Stimulated activated CD4-positive, alpha-beta T cell treated with anti-CD3 and anti-CD28 coated beads, Interleukin-2, amount 100 ng/mL, for 48 hours (primary cell): ENCODE data around the gene TMA7B.
"Not testable (repeated sequence)": the region's sequence is repeated elsewhere in the genome, so short reads cannot be mapped to it uniquely, and the experiment has no call there.

Experiments used
- DNase-seq, 2 donors: peaks; one replicate each; pipeline ENCODE4 v3.0.0-alpha.2; 2020

The TMA7B gene

DNA sequence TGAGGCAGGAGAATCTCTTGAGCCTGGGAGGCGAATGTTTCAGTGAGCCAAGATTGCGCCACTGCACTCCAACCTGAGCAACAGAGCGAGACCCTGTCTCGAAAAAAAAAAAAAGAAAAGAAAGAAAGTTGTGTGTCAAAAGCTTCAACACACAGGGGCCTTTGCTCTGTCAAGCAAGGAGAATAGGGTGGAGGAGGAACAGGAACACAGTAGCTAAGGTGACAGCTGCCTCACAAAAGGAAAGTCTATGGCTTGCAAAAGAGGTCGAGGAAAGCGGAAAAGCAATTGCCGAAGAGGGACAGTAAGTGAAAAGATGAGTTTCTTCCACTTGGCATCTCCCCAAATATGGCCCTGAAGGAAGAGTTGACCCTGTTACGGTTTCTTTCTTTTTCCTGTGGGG is 26.5 kb upstream of the TMA7B start:
- DNase-seq, result no peak

DNA sequence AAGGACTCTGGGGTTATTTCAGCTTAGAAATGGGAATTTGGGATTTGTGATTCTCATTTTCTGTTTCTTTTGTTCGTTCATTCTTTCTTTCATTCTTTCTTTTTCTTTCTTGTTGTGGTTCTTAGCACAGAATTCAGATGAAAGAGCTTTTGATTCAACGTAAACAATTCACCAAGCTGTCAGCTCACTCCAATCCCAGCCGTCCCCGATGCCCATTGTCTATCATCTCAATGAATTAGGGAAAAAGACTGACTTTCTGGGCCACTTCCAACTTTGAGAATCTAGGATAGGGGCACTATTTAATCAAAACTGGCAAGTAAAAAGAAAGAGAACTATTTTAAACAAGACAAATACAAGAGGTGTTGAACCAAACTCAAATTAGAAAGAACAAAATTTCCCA is 25.1 kb upstream of the TMA7B start:
- no peak for DNase-seq

DNA sequence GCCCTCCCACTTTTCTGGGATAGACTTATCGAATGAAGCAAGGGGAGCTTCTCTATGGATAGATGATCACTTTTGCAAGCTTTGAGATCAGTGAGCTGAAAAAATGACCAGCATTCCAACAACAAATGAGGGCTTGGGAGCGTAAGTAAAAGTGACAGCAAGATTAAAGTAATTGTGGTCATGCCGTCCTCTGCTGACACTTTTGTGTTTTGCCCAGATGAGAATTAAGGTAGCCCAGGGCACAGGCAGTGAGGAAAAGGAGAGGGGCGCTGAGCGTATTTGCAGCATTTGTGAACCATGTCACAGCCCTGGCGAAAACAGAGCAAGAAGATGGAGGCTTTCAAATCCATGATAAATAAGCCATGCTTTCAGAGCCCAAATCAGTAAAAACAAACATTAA is 24.6 kb upstream of the TMA7B start:
- no peak for DNase-seq

DNA sequence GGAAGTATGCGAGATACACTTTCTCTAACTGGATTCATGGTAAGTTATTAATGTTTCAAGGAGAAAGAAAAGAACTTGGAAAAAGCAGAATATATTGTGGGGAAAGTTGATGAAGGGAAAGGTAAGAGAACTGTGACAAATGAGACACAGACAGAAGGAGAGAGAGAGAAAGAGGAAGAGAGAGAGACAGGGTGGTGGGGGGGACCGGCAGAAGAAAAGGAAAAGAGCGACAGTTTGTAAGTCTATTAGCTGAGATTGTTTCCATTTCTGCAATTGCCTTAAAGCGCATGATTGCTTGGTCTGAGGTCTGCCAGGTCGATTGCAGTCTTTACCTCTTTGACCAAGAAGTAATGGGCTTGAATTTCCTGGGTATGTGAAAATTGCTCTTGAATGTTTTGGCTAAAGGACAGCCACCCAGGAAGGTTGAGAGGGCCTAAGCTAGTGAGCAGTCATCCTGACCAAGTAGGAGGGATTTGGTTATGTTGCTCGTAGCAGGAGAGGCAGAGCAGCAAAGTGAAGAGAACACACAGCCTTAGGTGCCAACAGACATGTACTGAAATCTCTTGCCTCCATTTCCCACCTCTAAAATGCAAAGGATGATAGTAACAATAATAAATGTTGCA is 23.6 kb upstream of the TMA7B start:
- no peak for DNase-seq

DNA sequence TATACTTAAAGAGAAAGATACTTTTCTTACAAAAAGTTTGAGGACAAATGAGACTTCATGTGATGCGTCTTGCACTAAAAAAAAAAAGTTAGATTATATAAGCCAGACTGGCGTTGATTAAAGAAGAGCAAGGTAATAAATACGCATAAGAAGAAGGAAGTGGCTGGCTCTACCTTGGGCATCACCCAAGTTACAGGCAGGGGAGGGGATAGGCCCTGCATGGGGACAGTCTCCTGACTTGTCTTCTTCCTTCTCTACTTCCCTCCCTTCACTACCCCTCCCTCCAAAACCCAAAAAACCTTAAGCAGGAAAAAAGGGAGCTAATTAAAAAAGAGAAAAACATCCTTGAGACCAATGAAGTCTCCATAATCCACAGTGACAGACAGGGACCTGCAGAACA is 22.3 kb upstream of the TMA7B start:
- DNase-seq, result no peak

DNA sequence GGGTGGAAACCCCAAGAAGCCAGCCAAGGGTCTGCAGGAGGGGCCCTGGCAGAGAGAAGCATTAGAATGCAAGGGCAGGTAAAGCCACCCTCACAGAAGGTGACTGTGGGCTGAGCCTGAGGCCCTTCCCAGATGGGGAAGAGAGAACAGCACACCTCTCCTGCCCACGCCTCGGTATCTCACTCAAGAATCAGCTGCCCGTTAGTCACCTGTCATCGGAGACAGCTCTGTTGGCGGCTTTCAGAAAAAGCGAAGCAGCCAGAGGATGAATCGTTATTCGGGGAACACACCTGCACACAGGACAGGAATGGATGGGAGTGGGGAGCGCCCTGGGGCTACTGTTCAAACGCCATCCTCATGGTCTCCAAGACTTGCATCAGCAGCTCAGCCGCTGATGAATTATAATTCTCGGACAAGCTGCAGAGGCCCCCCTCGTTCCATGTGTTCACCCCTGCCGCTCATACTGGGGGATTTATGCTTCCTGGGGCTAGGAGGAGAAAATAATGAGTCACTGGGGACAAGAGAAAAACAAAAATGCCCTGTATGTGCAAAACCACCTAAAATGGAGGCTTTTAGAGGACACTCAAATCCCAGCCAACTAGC is 21.6 kb upstream of the TMA7B start:
- no peak for DNase-seq

DNA sequence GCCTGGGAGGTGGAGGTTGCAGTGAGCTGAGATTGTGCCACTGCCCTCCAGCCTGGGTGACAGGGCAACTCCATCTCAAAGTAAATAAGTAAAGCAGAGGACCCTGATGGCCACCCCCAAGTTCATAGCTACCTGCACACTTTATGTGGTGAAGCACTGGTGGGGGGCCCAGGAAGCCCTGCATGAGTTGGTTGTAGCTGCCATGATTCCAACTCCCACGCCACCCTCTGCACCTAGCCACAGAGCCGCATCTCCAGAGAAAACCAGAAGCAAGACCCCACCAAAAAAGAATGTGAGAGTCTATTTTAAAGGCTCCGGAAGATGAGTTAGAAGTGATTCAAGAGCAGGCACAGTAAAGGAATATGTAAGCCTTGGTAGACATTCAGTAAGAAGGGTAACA is 20.4 kb upstream of the TMA7B start:
- no peak for DNase-seq

DNA sequence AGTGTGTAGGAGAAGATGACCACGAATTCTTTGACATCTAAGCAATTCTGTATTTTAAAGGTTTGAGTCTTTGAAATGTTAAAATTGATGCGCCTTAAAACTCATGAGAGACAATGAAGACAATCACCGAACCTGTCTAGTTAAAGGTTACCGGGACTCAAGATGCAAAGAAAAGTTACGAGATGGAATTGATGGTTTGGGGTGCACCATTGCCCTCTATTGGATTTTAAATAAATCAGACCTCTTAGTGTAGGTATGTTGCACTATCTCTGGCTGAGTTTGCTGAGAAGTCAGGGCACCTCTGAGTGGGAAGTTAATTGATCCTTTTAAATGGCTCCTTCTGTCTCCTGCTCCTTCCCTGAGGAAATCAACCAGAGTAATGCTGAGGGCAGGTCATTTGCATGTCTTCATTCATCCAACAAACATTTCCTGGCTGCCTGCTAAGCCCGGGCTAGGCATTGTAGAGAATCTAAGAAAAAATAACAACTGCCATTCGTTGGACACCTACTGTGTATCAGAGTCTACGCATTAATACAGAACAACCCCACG is 19.4 kb upstream of the TMA7B start:
- DNase-seq, result no peak

DNA sequence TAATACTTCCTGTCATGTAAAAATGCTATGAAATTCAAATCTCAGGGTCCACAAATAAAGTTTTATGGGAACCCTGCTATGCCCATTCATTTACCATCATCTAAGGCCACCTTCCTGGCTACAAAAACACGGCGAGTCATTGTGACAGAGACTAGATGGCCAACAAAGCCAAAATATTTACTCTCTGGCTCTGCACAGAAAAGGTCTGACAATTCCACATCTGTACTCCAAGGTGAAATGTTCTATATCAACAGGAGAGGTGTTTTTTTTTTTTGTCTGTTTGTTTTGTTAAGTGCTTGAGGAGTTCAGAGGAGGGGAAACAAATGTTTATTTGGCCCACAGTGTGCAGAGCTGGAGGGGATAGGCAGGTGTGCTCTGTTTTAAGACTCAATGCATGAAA is 18.6 kb upstream of the TMA7B start:
- no peak for DNase-seq

DNA sequence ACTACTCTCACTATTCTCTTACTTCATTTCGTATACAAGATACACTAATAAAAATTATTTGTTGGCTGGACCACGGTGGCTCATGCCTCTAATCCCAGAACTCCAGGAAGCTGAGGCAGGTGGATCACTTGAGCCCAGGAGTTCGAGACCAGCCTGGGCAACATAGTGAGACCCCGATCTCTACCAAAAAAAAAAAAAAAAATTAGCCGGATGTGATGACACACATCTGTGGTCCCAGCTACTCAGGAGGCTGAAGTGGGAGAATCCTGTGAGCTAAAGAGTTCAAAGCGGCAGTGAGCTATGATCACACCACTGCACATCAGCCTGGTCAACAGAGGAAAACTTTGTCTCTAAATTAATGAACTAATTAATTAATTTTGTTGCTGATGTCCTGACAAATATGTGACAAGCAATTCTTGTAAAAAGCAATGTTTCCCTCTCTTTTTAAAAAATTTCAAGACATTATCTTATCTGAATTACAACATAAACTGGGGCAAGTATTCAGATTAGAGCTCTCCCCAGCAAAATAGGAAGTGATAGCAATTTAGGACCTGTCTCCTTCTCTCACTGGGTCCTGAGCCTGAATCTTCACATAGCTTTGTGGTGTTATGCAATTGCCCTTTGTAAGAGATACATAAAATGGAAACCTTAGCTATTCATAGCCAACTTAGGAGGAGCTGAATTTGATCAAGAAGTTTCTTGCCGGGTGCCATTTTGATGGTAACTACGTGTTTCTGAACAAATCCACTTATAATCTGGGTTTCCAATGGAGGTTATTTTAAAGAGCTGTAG is 17.6 kb upstream of the TMA7B start:
- DNase-seq, result no peak

DNA sequence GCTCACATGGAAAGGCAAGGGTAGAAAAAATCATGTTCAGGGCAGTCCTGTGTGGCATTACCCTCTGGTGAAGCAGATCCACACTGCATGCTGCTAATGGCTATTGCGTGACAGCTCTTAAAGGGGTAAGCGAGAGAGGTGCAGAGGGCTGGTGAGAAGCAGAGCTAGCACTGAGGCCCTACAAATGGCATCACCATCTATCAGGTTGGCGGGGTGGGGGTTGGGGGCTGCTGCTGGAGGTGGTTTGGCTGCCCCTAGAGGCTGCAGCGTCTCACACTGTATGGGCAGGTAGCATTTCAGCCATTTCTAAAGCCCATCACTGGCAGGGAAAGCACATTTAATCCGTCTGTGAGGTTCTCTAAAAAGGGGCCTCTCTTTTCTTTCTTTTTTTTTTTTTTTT is 16.9 kb upstream of the TMA7B start:
- no peak for DNase-seq

DNA sequence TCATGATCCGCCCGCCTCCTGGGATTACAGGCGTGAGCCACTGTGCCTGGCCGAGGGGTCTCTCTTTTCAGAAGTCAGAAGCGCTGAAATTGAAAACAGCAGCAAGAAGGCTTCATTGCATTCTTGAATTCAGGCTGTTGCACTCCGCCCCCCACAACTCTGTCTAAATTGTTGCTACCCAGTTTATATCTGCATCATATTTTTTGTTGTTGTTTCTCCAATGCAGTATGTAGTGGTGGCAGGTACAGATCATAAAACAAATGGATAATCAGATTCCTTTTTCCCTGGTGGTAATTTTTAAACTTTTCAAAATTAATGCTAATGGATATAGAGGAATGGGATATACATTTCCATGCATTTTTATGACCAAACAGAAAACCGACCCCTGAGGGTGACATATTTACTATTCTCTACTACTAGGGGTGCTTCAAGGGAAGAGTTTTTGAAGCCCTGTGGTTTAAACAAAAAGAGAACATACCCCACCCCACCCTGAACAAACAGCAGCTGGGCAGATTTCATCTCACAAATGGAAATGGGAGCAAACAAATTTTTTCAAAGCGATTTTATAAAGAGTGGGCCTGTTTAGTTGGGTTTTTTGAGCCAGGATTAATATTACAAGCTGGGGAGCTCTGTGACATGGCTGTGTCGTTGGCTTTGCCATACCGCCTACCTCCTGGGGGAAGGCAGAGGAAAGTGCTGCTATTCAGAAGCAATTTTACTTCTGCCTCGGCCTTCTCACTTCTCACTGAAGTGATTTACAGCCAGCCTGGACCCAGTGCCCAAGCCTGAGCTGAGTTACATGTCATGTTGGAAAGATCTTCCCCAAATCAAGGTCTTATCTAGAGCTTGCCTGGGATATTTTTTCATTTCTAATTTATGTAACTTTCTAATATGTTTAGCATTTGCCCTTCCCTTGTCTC is 16.0 kb upstream of the TMA7B start:
- DNase-seq, result no peak

DNA sequence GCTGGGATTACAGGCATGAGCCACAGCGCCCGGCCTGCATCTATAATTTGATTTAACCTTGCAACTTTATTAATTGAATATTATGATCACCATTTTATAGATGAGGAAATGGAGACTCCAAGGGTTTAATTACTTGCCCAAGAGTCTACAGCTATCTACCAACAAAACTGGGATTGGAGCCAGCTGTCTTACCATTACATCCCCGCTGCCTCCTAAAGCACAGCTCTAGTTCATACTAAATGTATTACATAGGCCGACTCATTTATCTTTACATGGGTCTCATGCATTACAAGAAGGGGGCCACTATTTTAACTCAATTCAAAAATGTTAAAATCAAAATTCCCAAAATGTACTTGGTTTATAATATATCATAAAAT is 14.1 kb upstream of the TMA7B start:
- no peak for DNase-seq

DNA sequence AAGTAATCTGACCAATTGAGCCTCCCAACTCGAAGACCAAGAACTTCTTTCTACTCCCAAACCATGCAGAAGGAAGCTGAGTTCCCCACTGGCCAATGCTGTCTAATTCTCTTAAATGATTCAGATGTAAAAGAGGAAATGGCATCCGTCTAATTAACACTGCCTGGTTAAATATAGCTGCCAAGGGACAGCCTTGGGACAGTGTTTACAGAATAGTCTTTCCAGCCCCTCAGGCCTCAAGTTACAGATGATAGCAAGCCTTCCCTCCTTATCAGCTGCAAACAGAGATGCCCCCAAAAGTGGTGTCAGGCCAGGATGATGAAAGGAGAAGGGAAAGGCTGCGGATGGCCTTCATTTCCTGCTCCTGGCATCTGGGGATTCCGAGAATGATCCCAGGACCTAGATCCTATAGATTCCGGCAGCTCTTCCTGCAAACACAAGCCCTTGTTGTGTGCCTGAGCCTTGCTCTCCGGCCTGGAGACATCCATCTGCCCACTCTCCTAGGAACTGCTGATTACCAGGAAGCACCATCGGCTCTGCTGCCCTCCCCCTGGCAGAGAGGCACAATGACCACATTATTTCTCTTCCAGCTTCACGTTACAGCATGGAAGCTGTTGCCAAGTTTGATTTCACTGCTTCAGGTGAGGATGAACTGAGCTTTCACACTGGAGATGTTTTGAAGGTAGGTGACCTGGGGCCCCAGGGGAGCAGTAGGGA is 13.5 kb upstream of the TMA7B start:
- no peak for DNase-seq

DNA sequence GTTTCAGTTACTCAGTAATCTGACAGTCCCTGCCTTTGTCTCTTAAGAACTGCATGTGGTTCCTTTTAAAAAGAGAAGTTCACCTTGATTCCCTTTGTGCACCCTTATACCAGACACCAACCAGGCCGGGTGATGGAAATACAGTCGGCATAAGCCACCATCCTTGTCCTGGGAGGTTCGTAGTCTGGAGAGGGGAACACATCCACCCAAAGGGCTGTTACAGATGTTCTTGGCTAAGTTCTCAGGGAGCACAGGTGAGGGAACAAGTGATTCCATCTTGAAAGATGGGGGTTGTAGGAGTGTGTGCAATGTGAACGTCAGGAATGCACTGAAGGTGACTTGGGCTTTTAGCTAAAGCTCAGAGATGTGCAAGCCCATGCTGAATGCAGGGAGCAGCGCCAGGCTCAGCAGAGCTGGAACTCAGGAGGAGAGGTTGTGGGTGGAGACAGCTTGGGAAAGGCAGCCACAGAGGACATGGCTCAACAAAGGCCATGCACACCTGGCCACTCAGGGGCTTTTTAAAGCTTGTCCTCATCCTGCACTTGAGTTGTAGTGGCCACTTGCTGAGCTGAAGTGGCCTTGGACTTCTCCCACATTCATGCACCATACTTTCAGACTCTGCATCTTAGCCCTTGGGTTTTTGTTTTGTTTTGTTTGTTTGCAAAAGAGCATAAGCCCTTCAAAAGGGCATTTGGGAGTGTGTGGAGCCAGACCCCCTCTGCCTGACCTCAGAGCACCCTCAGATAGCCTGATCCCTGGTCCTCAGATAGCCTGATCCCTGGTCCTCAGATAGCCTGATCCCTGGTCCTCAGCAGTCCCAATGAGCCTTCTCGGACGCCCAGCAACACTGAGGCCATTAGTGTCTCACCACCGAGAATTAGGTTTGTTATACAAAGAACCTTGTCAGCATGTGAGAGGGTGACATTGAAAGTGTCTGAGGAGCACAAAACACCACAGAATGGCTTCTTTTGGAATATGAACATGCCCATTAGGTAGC is 12.7 kb upstream of the TMA7B start:
- DNase-seq, result no peak

DNA sequence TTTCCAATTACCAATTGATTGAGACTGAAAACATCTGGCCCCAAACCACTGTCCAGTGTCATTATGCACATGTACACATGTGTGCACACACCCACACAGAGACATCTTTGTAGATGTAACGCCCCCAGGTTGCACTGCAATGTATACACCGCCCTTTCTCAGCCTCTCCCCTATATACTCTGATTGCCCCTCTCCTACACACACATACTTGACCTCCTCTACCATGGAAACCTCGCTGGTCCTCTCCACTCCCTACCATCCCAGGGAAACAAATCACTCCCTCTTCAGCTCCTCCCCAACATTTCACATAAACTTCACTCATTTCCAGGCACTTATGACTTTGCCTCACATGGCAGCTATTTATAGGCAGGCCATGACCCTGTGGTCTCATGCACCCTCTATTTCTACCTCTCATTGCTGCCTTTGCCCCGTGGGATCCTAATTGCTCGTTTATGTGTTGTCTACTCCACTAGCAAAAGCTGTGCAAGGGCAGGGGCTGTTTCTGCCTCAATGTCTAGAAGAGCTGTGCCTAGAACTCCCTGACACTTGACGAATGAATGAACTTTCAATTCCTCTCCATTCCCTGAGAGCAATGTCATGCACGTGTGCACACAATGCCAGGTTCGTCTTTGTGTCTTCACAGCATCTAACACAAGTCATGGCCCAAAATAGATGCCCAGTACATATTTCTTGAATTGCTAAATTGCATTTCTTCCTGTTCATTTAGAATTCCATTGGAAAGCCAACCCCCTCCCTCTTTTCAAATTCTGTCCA is 10.0 kb upstream of the TMA7B start:
- DNase-seq, result no peak

DNA sequence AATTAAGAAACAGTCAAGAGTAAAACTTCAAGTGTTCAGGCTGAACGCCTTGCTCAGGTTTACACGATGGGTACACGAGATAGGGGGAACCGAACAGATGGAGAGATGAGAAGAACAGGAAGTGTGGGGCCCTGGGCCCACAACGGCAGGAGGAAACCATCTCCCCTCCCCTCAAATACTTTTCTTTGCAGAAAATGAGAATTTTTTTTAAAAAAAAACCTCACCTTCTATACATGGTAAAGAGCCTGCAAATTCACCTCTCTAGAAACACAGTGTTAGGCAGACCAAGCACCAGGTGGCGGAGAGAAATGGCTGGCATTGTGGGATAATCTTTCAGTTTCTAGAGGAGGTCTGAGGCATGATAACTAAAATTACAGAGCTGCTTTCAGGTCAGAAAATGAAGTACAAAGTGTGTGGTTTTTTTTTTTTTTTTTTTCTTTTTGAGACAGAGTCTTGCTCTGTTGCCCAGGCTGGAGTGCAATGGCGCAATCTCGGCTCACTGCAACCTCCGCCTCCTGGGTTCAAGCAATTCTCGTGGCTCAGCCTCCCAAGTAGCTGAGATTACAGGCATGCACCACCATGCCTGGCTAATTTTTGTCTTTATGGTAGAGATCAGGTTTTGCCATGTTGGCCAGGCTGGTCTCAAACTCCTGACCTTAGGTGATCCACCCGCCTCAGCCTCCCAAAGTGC is 8.4 kb upstream of the TMA7B start:
- DNase-seq, result not testable (repeated sequence)

DNA sequence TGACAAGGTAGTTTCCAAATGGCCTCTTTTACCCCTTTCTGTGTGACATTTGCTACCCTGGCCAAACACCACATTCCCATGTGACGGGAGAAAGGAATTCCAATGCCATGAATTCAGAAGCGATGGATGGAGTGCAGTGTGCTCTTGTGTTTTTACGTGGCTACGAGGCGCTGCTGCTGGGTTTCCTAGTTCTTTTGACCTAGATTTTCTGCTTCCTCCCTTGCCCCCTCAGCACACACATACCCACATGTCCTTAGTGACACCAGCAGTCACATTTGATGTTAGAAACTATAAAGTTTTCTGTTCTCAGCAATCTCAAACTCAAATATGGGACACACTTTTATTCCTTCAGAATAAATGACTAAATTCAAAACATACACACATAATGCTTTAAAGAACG is 7.8 kb upstream of the TMA7B start:
- no peak for DNase-seq

DNA sequence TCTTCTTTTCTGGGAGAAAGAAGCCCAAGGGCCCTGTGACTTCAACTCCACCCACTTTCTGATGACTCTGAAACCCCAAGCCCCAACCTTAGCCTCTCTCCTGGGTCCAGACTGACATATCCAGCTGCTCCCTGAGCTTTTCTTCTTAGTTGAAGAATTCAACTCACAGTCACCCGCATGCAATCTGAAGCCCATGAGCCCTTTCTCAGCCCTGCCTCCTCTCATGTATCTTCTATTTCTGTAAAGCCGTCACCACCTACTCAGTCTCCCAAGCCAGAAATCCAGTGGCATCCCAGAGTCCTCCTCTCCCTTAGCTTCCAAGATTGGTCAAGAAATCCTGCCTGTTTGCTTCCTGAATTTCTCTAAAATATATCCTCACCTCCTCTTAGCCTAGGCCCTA is 7.1 kb upstream of the TMA7B start:
- no peak for DNase-seq

DNA sequence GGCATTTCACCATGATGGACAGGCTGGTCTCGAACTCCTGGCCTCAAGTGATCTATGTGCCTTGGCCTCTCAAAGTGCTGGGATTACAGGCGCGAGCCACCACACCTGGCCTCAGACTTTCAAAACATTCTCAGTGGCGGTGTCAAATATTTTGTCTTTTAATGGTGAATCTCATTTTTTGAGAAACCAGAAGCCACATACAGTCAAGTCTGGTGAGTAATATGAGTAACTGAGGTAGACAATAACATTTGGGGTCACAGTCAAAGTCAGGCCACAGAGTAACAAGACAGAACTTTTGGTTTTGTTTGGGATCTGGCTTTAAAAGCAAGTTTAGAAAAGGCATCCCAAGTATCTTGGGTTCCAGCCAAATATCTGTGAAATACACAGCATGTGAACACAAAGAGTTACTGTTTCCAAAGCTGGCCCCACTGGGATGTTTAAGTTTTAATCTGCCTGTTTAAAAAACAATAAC is 5.6 kb upstream of the TMA7B start:
- no peak for DNase-seq
